ENCODE results near the gene FAM9A. TPM values are rescaled to one million over a fixed set of nuclear protein-coding genes. Genes with fewer than 3 reads are reported as not detected.

Gene FAM9A
- total RNA-seq (2014; rRNA removed) (not detected in 2 replicates), Bru-seq, nascent RNA (not detected), BruChase-seq, experiment 1, labeled RNA remaining after a 6-hour chase (percentile 7 among the genes with signal in this experiment), BruChase-seq, experiment 2, labeled RNA remaining after a 2-hour chase (percentile 12 among the genes with signal in this experiment)
- long read RNA-seq, result 0 reads

- Histone ChIP-seq H3K79me2 (ENCODE audit: low read length) (no peaks in the 10 kb centered on the region), H3K4me3 (ENCODE audit: low read length) (no peak within 1 kb of the TSS), H3K9me2 (replicated peaks; ENCODE audit: low read length) (no peaks in the 10 kb centered on the region), H2AFZ (ENCODE audit: low read length) (no peak within 1 kb of the TSS), H3K9me3 (ENCODE audit: low read length) (no peaks in the 10 kb centered on the region), H3K4me2 (ENCODE audit: low read length) (no peak within 1 kb of the TSS), H3F3A (ENCODE audit: low read length, unreplicated experiment) (no peaks in the 10 kb centered on the region), H3K9ac (ENCODE audit: low read length) (no peak within 1 kb of the TSS), H4K20me1 (ENCODE audit: low read length) (no peaks in the 10 kb centered on the region), H3K36me3 (ENCODE audit: low read depth, low read length) (no peaks in the 10 kb centered on the region), H3K4me1 (ENCODE audit: insufficient read depth, low read length) (peaks cover 20% of the 10 kb centered on the region), H3K27me3 (ENCODE audit: low read length) (no peaks in the 10 kb centered on the region), H3K27ac (ENCODE audit: low read length) (no peak within 1 kb of the TSS)
- ChIA-PET POLR2A (ENCODE audit: unreplicated experiment) (no interaction called here), CTCF (no interaction called here)
- TF ChIP-seq EZH2 (IDR thresholded peaks at IDR 0.05; ENCODE audit: low read length, unreplicated experiment) (no peak), EZH2phosphoT487 (IDR thresholded peaks at IDR 0.05; ENCODE audit: borderline replicate concordance, low read length) (no peak), CTCF (conservative IDR thresholded peaks at IDR 0.05; ENCODE audit: low read depth, low read length) (no peak)
- DNase-seq (no peak), ATAC-seq (no peak)
- no TSS peak for BruUV-seq (replicated peaks)
- intact Hi-C loops (cut with micrococcal nuclease), result no loop called here
Observed at GRCh38 chrX:8801041-8801599, at the start of gene FAM9A. FAM9A (minus strand) TSS chrX:8801383; CDS start chrX:8800171, 1,212 bp downstream.

- H3K9me3 ChIP-seq (ENCODE audit: low read length), result no peaks in the 10 kb centered on the region
- H2AFZ ChIP-seq (ENCODE audit: low read length), result no peak overlapping the region
- peaks cover 62% of the 10 kb centered on the region for H3K4me1 ChIP-seq (ENCODE audit: insufficient read depth, low read length)
- peak overlapping the region; percentile 75; the same call in 1 of the 2 replicates for H3K27ac ChIP-seq (ENCODE audit: low read length)
- no peaks in the 10 kb centered on the region for H3K79me2 ChIP-seq (ENCODE audit: low read length)
- CTCF ChIA-PET, result no interaction called here
- H3K9ac ChIP-seq (ENCODE audit: low read length), result no peak overlapping the region
- no peak overlapping the region for H3K4me3 ChIP-seq (ENCODE audit: low read length)
- intact Hi-C loops (cut with micrococcal nuclease), result no loop called here
- POLR2A ChIA-PET (ENCODE audit: unreplicated experiment), result no interaction called here
- BruUV-seq (replicated peaks), result no TSS peak
- H3K9me2 ChIP-seq (replicated peaks; ENCODE audit: low read length), result no peaks in the 10 kb centered on the region
- no peak for ATAC-seq
- TF ChIP-seq CTCF (conservative IDR thresholded peaks at IDR 0.05; ENCODE audit: low read depth, low read length), result no peak
- no peak for TF ChIP-seq EZH2phosphoT487 (IDR thresholded peaks at IDR 0.05; ENCODE audit: borderline replicate concordance, low read length)
- no peak for TF ChIP-seq EZH2 (IDR thresholded peaks at IDR 0.05; ENCODE audit: low read length, unreplicated experiment)
- H3F3A ChIP-seq (ENCODE audit: low read length, unreplicated experiment), result no peaks in the 10 kb centered on the region
- no peaks in the 10 kb centered on the region for H3K27me3 ChIP-seq (ENCODE audit: low read length)
- H4K20me1 ChIP-seq (ENCODE audit: low read length), result no peaks in the 10 kb centered on the region
- no peaks in the 10 kb centered on the region for H3K36me3 ChIP-seq (ENCODE audit: low read depth, low read length)
- H3K4me2 ChIP-seq (ENCODE audit: low read length), result no peak overlapping the region
- DNase-seq, result no peak
Observed at GRCh38 chrX:8850478-8850877, 49.3 kb upstream of the FAM9A start.

DNA sequence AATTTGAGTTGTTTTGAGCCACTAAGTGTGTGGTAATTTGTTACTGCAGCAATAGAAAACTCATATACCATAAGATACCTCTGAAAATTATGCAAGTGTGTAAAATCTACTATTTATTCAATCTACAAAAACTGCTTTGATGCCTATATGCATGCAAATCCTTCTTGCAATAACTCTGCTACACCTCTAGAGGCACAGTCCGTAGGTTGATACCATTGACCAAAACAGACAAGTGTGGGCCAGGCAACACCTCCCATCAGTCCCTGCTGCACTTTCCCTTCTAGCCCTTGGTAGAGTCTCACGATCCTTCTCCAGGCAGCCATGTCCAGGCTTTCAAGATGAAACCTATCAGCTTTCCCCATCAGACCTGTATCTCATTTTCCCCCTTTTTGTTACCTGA lies 48.8 kb upstream of the FAM9A start:
- no peaks in the 10 kb centered on the region for H3K36me3 ChIP-seq (ENCODE audit: low read depth, low read length)
- TF ChIP-seq EZH2 (IDR thresholded peaks at IDR 0.05; ENCODE audit: low read length, unreplicated experiment) (no peak), EZH2phosphoT487 (IDR thresholded peaks at IDR 0.05; ENCODE audit: borderline replicate concordance, low read length) (no peak), CTCF (conservative IDR thresholded peaks at IDR 0.05; ENCODE audit: low read depth, low read length) (peak; percentile 37; the same call in 1 of the 2 replicates)
- no peaks in the 10 kb centered on the region for H3K27me3 ChIP-seq (ENCODE audit: low read length)
- no peak overlapping the region for H3K4me3 ChIP-seq (ENCODE audit: low read length)
- peaks cover 67% of the 10 kb centered on the region for H3K4me1 ChIP-seq (ENCODE audit: insufficient read depth, low read length)
- no peak for ATAC-seq
- DNase-seq, result no peak
- H3K9ac ChIP-seq (ENCODE audit: low read length), result no peak overlapping the region; the same call in 1 of the 2 replicates
- BruUV-seq (replicated peaks), result no TSS peak
- ChIA-PET CTCF (no interaction called here), POLR2A (ENCODE audit: unreplicated experiment) (no interaction called here)
- peak overlapping the region; percentile 58 for H3K4me2 ChIP-seq (ENCODE audit: low read length)
- no peak overlapping the region for H2AFZ ChIP-seq (ENCODE audit: low read length)
- H3K9me3 ChIP-seq (ENCODE audit: low read length), result no peaks in the 10 kb centered on the region
- H4K20me1 ChIP-seq (ENCODE audit: low read length), result no peaks in the 10 kb centered on the region
- no peaks in the 10 kb centered on the region for H3F3A ChIP-seq (ENCODE audit: low read length, unreplicated experiment)
- no peaks in the 10 kb centered on the region for H3K9me2 ChIP-seq (replicated peaks; ENCODE audit: low read length)
- intact Hi-C loops (cut with micrococcal nuclease), result loop anchor here (10.0 kb wide), 1 partner anchor 225 kb away; no protein-coding TSS in a partner anchor
- peak overlapping the region; percentile 75 for H3K27ac ChIP-seq (ENCODE audit: low read length)
- H3K79me2 ChIP-seq (ENCODE audit: low read length), result no peaks in the 10 kb centered on the region

Data from PC-3 (cell line).